GM21786 (cell line): Measurements from ENCODE around the gene SYTL2.

Experiments used
- ATAC-seq: cut with Tn5 transposase; IDR thresholded peaks from one replicate; pipeline ENCODE4 v1.9.1; 2021; ENCODE audit not compliant: unreplicated experiment

SYTL2 gene

DNA sequence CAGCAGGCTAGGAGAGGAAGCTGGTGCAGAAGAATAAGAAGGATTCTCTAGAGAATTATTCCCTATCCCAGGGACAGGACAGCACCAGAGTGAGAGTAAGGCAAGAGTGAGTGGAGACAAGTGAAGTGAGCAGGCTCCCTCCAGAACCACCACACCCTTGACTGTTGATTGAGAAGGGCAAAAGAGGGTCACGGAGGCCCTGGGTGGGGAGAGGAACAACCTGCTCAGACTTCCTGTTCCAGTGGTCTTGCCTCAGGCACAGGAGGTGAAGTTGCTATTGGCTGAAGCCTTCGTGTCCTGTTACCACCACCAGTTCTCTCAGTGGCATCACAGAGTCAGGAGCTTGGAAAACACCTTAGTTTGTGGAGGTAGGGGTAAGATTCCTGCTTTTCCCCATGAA lies 73.2 kb downstream of the SYTL2 start:
- ATAC-seq, result no peak

DNA sequence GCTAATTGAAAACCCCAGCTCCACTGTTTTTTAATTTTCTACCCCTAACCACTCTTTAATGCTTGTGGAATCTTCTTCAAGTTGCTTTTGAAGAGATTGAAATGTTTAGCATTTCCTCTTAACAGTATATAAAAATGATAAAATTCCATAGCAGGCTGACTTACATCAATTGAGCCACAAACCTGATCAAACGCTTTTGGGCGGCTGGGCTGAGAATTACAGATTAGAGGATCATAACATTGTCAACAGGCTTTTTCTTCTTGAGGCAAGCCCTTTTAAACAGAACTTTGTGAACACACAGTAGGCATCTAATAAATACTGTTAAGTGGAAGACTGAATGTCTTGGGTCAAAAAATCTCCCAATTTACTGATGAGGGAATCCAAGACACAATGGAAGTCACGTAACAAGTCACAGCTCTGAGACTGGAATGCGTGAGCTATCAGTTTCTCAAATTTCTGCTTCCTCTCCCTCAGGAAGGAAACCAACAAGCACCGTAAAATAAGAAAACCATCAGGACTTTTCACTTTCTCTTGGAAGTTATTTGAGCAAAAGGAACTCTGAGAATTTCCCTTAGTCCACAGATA lies 75.0 kb downstream of the SYTL2 start:
- ATAC-seq, result no peak

DNA sequence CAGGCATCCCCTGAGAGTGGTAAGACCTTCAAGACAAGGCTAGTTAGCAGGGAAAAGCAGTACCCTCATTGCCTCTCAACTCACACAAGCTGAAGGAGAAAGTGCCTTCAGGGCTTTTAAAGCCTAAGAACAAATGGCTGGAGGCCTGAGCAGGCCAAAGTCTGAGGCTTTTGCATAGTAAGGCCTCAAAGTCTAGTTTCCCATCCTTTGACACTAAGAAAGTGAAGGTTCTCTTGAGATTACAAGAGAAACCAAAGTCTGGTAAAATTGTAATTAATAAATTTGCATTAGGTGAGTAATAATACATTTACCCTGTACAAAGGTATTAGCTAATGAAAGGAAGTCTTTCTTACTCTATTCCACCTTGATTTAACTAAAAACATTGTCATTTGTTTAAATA lies 78.0 kb downstream of the SYTL2 start:
- ATAC-seq, result no peak

DNA sequence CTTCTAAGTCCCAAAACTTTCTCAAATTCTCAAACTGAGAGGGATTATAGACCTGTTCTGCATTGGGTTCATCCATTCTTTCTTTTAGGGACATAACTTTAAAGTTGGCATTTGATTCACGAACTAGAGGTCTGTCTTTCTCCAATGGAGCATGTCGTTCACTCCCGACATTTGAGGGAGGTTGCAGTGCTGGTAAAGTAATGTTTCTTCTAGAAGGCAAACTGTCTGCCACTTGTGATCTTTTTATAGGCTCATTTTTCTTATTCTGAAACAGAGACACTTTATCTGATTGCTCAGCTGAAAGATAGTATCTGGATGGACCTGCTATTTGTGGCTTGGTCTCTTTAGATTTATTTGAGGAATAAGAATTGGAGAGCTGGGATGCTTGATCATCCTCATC lies 84.6 kb downstream of the SYTL2 start:
- ATAC-seq, result no peak

DNA sequence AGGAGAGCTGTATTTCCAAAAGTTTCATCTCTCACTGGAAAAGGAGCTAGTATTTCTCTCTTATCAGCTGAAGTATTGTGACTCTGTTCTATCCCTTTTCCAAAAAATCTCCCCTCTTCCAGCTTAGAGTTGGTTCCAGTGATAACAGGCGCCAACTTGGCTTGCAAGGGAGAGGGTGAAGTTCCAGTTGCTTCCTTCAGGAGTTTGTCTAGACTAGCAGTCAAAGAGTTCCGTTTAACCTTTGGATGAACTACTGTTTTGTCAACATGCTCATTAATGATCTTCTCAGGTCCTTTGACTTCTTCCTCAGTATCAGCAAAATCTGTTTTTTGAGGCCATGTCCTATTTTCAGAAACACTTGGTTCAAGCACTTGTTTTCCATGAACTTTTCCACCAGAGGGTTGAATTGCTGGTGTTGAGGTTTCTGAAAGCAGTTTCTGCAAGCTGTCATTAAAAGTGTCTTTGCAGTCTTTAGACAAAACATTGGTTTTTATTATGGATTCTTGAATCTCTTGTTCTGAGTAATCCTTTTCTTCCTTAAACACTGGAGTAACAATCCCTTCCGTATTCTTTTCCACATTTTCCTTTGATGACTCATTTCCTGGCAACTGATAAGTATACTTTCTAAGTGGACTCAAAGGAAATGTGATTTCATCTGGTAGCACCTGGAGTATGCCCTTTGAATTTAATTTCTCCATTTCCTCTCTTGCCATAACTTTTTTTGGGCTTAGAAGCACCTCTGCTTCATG lies 85.3 kb downstream of the SYTL2 start:
- ATAC-seq, result no peak

DNA sequence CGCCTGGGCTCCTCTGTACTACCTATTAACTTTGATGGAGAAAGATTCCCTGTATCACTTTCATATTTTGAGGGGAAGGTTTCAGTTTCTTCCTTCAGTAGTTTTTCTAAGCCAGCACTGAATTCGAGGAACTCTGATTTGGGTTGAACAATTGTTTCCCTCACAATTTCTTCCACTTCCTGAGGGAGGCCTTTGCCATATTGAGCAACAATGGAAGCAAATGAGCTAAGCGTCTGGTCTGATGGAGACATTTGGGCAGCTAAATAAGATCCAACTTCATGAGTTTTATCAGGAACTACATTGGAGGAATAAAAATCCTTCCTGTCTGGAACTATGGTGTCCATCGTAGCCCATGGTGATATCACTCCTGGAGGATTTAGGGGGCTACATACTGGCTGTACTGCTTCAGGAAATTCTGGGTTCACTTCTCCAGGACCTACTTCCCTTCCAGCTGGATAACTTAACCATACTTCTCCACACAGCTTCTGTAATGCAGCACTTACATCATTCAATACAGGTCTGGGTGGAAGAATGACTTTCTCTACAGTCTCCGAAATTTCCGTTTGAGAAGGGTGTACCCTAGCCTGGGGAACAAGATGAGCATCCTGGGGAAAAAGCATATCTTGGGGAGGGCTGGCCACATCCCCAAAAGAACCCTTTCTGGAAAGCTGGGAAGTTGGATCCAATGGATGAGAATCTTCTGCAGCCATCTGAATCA lies 86.0 kb downstream of the SYTL2 start:
- ATAC-seq, result no peak

DNA sequence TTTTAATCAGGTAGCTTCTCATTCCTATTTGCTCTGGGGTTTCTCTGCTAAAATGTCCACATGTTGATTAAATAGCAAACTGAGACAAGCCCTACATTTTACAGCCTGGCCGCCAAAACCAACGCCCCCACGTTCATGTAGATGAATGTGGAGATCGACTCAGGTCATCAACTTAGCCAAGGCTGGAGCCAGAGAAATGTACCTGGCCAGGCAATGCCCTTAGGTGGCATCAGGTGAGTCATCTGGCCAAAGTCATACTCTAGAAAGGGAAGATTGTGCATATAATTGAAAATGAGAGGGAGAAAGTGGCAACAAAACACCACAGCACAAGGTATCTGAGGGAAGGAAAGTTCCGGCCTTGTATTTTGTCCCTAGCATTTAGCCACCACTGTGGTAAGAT lies 87.9 kb downstream of the SYTL2 start:
- ATAC-seq, result no peak

DNA sequence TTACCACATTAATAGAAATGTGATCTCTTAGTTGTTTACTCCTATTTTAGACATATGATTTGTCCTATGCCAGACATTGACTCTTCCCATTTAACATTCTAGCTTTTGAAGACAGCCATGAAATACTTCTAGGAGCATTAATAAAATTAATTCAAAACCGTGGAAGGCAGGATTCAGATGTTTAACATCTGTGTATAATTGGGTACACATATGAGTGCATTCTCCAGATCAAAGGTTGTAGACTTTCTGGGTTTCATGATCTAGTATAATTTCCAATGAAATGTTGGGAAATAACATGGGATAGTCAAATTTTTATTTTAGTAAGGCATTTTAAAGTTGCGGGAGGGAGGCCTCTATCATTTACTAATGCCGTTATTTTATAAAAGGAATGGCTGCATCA lies 89.8 kb downstream of the SYTL2 start:
- ATAC-seq, result no peak

DNA sequence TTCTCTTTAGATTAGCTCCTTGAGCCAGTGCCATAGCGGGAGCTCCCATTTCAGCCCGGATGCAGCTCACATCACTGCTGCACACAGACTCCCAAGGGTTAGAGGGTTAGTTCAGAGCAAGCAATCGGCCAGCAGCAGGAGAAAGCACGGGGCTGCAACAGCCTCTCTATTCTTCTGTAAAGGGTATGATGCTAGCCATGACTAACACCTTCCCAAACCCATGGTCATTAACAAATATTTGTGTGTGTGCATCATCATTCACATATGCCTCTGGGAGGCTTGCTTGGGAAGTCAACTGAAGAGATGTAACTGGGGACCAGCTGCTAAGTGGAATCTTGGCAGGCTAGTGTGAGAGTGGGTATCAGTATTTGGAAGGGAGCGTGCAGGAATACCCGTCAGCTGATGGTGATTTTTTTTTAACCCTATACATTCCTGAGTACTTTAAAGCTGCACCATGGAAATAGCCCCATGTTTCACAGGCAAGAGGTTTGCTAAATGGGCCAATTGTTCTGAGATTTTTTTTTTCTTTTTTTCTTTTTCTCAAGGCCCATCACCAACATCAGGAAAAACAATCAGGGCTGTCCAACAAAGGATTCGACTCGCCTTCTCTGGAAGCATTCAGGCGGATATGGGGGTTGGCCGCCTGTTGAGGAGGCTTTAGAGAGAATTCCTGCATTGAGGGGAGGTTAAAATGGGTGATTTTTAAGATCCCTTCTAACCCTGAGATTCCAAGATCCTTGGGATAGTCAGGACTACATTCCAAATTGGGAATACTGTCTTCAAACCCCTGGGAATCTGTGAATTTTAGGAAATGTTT lies 91.7 kb downstream of the SYTL2 start:
- no peak for ATAC-seq

DNA sequence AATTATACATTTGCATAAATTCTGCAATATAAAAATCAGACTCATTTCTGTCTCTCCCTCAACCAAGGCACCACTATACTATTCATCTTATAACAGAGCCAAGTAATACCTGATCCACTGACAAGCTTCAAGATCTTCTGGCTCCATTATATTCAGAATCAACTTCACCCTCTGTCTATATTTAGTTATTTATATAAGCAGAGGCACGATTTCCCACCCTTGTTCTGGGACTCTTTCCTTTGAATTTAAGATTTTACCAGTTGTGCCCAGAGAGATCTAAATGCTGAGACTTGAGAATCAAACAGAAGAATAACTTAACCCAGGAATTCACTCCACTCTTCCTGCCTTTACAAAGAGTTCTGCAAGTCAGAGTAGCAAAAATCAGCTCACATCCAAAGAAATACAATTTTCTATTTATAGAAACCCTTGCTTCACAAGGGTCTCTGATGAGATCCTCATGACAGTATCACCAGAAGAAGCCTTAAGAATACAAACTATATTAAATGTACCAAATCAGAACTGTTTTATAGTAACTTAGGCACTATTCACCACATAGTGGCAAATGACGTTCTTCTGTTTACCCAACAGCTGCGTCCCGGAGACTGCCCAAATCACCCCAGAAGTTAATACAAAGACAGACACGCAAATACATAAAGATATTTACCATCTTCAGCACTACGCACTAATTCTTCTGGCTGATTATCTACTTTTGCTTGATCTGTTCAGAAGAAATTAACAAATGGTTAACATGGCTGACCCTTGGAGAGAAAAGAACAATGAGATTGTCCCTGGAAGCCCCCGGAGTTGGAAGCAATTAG lies 92.6 kb downstream of the SYTL2 start:
- ATAC-seq, result no peak

DNA sequence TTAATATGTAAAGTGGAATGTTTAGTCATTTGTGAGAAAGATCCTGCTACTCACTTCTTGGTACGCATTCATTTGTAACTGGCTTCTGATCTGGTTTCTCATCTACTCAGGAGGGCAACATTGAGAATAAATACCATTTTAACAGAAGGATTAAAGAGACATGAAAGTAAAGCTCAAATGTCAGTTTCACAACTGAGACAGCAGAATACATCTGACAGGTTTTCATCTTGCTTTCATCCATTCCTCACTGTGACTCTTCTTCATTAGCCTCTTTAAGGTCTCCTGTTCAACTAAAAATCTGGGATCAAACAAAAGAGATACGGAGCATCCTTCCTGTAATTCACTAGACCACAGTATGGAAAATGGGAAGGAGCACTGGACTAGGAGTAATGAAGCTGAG lies 93.5 kb downstream of the SYTL2 start:
- no peak for ATAC-seq

DNA sequence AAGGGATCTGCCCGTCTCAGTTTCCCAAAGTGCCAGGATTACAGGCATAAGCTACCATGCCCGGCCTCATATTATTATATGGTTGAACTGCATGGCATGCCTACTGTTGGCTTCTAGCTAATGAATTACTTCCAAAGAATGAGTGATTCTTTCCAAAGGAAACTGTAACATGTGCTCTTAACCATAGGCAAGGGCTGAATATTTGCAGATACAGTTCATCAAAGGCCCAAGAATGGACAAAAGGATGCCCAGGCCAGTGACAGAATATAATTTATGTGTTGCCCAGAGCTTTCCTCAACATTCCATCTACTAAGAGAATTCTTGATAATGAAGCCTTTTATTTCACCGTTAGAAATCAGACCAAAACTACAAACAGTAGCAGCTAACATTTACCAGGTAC lies 98.0 kb downstream of the SYTL2 start:
- no peak for ATAC-seq

DNA sequence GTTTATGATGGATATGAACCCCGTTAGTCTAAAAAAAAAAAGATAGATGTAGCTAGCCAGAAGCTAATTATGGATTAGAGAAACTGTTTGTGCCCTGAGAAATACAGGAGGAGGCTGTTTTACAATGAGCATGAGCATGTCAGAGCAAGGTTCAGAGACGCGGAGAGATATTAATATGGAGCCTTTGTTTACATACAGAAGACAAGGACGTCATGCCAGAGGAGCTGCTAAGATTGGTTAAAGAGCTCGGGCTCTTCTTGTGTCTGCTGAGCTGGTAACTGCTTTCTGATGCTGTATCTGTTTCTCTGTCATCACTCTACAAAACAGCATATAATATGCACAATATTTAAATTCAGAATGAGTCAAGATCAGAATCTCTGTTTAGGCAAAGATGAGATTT lies 100.0 kb downstream of the SYTL2 start:
- ATAC-seq, result no peak

DNA sequence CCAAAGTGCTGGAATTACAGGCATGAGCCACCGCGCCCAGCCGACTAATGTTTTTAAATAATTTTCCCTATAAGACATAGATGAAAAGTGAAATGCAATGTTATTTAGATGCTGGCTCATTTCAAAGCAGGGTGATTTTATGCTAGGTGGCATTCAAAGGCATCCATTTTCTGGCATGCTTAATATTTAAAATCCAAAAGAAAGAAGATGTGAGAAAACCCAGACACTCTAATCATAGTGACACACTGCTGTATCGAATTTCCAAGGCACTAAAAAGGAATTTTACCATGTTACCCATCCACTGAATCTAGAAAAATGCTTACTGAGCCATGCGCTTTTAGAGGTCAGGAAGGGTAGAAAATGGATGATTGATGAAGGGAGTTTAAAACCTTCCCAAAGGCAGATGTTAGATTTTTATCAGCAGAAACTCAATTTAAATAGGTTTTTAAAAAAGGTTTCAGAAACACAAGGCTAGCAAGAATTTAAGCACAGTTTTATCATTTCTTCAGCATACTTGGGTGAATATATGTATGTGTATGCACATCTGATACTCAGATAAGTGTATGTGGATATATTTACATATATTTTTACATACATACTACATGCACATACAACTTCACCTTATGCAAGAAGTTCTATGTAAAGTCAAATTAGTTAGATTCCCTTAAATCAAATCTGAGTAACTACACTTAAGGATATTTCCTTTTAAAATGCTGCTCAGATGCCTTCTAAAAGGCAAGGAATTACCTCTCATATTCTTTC lies 100.8 kb downstream of the SYTL2 start:
- ATAC-seq, result no peak

DNA sequence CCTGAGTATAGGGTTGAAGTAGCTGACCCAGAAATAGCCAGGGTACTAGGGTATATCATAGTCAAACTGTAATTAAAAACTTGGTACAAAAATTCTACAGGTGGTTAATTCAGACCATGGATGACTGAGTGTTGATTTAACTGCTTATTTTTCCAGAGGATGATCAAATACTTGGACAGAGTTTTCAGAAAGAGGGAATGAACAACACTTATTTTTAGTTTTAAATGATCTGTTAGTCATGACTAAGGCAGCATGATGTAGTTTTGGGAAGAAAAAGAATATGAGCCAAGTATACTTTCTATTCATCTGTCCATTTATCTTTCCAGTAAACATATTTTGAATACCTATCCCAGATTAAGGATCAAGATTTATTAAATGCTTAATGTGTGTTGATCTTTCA lies 105.1 kb downstream of the SYTL2 start:
- ATAC-seq, result no peak

DNA sequence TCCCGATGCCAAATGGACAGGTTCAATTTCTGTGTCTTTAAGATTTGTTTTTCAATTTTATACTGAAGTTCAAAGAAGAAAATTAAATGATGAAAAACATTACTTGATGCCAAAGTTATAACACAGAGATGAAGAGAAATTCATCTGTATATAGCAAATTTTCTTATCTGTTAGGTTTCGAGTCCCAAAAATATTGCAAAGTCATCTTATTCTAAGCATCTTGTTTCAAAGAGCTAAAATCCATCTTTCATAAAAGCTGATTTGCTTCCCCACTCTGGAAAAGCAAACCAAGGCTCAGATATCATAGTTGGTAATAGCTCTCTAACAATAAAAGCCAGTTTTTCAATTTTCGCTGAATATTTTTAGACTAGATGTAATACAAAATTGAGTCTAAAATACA lies 106.0 kb downstream of the SYTL2 start:
- no peak for ATAC-seq

DNA sequence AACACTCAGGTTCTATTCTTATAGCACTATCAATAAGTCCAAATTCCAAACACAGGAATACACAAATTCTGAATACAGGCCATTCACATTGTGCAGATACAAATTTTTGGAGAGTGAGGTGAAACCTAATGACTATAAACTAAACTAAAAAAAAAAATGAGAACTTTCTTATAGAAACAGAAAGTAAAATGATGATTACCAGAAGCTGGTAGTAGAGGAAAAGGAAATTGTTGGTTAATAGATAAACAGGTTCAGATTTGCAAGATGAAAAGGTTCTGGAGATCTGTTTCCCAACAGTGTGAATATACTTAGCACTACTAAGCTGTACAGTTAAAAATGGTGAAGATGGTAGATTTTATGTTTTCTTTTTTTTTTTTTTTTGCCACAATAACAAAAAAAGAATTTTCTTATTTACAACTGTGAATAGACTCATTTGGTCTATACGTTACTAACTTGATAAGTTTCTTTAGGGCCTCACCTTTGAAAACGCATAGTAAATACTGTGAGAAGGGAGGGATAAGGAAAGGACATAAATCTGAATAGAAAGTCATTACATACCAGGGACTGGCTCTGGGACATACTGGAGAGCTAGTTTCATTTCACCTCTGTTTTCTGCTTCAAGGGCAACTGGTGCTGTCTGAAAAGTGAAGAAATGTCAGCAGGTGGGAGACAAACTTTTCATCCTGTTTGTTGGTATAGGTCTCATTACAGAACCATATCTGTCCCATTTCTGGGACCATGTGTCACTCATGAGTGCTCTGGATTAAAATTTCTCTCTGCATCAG lies 110.8 kb downstream of the SYTL2 start:
- peak; percentile 95 for ATAC-seq

DNA sequence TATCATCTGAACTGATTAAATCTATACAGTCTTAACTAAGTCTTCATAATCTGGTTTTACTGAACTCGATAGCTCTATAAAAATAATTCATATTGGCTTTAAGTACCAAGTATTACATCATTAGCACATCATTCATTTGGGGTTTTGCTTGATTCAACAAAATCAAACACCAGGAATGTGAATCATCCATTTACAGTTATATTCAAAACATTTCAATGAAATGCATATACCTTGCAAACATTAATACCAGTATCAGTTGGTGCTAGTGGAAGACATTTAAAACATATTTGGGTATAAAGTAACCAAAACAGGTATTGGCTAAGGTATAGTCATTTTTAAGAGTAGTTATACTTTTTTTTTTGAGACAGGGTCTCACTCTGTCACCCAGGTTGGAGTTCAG lies 112.7 kb downstream of the SYTL2 start:
- ATAC-seq, result no peak

DNA sequence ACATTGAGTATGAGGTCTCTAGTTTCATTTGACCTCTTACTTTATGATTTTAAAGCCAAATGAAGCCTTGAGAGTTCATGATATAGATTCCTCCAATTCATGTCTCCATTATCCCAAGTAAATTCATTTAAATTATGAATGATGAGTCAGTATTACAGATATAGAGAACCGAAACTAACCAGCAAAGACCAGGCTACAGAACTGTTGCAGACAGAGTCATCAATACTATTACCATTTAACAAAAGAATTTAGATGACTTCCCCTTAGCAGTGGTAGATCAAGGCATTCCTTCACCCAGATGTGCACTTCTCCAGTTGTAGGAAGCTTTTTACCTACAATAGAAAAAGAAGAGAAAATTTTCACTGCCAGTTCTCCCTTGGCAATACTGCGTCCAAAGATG lies 113.2 kb downstream of the SYTL2 start:
- ATAC-seq, result no peak
